Sigmoid colon (tissue), 4 donors: ENCODE data around the gene FNDC10.

ENCODE experiments used
- EP300 ChIP-seq, 4 donors: sonication (generic); formaldehyde crosslinking; IDR thresholded peaks; one replicate each; pipeline ENCODE4 v1.6.1; 2017; ENCODE audit warnings: antibody characterized with exemption in 4 of 4
- POLR2A ChIP-seq, 2 donors: fragments of 450-650 bp; IDR thresholded peaks; one replicate each; pipeline ENCODE4 v1.6.1; 2016; ENCODE audit warnings: antibody characterized with exemption in 2 of 2, mild to moderate bottlenecking in 2 of 2, moderate library complexity in 2 of 2
- POLR2AphosphoS5 ChIP-seq, 4 donors: sonication (generic); formaldehyde crosslinking; IDR thresholded peaks; one replicate each; pipeline ENCODE4 v1.6.1; 2017; ENCODE audit warnings: antibody characterized with exemption in 4 of 4
- TF ChIP-seq, protein P1 (sequence below), 4 experiments: fragments of 450-650 bp in 3 of 4; fragments of 200-600 bp in 1 of 4; IDR thresholded peaks; one replicate each; pipeline ENCODE4 v1.5.1; 2016 to 2019; ENCODE audit warnings: antibody characterized with exemption in 4 of 4, mild to moderate bottlenecking in 3 of 4, moderate library complexity in 2 of 4

DNA sequence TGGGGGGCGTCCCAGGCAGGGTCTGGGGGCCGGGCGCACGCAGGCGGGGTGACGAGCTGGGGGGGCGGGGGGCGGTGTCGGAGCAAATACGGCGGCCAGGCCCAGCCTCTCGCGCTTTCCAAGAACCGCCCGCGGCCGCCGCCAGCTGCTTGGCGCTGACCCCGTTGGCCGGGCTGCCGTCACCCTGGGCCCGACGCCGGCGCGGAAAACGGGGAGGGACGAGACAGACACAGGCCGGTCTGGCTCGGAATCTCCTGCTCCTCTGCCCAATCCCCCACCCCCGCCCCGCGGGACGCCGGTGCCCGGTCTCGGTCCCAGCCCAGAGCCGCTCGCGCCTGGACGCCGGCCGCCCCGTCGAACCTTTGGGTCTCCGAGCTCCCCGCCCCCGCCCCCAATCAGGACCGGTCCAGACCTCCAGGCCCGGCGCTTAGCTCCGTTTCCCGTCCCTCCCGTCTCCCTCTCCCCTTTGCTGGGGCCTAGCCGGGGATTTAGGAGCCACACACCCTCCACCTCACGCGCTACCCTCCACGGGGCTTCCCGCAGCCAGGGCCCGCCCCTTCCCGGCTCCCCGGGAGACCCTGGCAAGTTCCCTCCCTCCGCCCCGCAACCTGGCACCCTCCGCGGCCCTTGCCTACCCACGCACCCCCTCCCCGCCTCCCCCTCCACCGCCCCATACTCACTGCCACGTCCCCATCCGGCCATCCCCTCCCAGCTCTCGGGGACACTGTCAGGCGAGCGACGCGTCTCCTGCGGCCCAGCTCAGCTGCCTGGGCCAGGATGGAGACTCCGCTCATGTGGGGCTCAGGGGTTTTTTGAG is 31.2 kb upstream of the FNDC10 start:
- TF ChIP-seq, protein P1, sequence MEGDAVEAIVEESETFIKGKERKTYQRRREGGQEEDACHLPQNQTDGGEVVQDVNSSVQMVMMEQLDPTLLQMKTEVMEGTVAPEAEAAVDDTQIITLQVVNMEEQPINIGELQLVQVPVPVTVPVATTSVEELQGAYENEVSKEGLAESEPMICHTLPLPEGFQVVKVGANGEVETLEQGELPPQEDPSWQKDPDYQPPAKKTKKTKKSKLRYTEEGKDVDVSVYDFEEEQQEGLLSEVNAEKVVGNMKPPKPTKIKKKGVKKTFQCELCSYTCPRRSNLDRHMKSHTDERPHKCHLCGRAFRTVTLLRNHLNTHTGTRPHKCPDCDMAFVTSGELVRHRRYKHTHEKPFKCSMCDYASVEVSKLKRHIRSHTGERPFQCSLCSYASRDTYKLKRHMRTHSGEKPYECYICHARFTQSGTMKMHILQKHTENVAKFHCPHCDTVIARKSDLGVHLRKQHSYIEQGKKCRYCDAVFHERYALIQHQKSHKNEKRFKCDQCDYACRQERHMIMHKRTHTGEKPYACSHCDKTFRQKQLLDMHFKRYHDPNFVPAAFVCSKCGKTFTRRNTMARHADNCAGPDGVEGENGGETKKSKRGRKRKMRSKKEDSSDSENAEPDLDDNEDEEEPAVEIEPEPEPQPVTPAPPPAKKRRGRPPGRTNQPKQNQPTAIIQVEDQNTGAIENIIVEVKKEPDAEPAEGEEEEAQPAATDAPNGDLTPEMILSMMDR (IDR thresholded peaks at IDR 0.05), result no peak
- TF ChIP-seq EP300 (IDR thresholded peaks at IDR 0.05) (no peak), POLR2A (IDR thresholded peaks at IDR 0.05) (no peak), POLR2AphosphoS5 (IDR thresholded peaks at IDR 0.05) (peak in 3 of 4 donors; percentile 19 to 49 (median 39))
